Muscle of leg (tissue), 11 donors: ENCODE results near the gene CACNA2D4. TPM values are rescaled to one million over a fixed set of nuclear protein-coding genes. Genes with fewer than 3 reads are reported as not detected.

Source experiments
- DNase-seq: peaks from one replicate; pipeline ENCODE4 v3.0.0; 2013
- H3K27ac ChIP-seq: one replicate; pipeline ENCODE4 v1.5.1; 2013; ENCODE audit warnings: mild to moderate bottlenecking, low read length, control low read depth
- H3K27me3 ChIP-seq: one replicate; pipeline ENCODE4 v1.6.1; 2013; ENCODE audit warnings: low read length; ENCODE audit not compliant: control insufficient read depth, insufficient read depth
- H3K36me3 ChIP-seq: one replicate; pipeline ENCODE4 v1.6.1; 2013; ENCODE audit warnings: low read length; ENCODE audit not compliant: control insufficient read depth, insufficient read depth
- H3K4me1 ChIP-seq: one replicate; pipeline ENCODE4 v1.6.1; 2013; ENCODE audit warnings: low read length; ENCODE audit not compliant: control insufficient read depth, insufficient read depth
- H3K4me3 ChIP-seq: one replicate; pipeline ENCODE4 v1.5.1; 2013; ENCODE audit warnings: low read length, control low read depth
- H3K9me3 ChIP-seq: replicated peaks from 2 replicates; pipeline ENCODE4 v1.6.1; 2013; ENCODE audit warnings: low read depth, low read length; ENCODE audit not compliant: control insufficient read depth
- WGBS: methylation state at CpG from one replicate; pipeline ENCODE4 v1.1.5; 2013; ENCODE audit warnings: missing lambda C conversion rate; ENCODE audit not compliant: insufficient coverage; 5-methylcytosine and 5-hydroxymethylcytosine counted together
- polyA plus RNA-seq, 8 donors: library from polyadenylated mRNA; unstranded; fragments of 120-200 nt; gene quantifications; one replicate each; pipeline versions ENCODE4 v1.2.1 to v1.2.3, GENCODE V29; 2013; ENCODE audit warnings: inconsistent platforms in 1 of 8, low replicate concordance in 1 of 8; ENCODE audit not compliant: insufficient read length in 8 of 8, insufficient read depth in 1 of 8
- total RNA-seq: library from RNA; stranded (reverse); fragments of 120-200 nt; gene quantifications from one replicate; pipeline ENCODE4 v1.2.4, GENCODE V29; 2013

Gene CACNA2D4
- total and polyA plus RNA-seq, 9 donors, result 1.4 to 4.2 (median 2.6) TPM

DNA sequence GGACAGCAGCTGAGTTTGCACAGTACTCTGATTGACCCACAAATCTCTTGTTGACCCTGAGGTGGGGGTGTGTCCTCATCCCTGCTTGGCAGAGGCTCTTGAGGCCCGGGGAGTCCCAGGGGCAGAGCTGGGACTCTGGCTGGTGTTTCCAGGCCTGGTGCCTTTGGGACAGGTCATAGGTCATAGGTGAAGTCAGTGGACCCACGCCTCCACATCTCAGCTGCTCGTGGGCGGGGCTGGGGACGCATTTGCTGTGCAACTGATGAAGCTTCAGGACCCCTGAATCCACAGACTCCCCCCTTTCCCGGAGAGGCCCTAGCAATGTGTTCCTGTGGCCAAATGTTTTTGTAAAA, 408 bp upstream of the CACNA2D4 start:
- peaks cover 49% of the 10 kb centered on the region for H3K4me1 ChIP-seq
- WGBS, result 49% methylated on average over 3 of the region's 6 CpGs
- no peaks in the 10 kb centered on the region for H3K36me3 ChIP-seq
- no peak overlapping the region for H3K27ac ChIP-seq
- no peak for DNase-seq
- H3K9me3 ChIP-seq, result no peaks in the 10 kb centered on the region
- no peaks in the 10 kb centered on the region for H3K27me3 ChIP-seq
- H3K4me3 ChIP-seq, result no peak overlapping the region

DNA sequence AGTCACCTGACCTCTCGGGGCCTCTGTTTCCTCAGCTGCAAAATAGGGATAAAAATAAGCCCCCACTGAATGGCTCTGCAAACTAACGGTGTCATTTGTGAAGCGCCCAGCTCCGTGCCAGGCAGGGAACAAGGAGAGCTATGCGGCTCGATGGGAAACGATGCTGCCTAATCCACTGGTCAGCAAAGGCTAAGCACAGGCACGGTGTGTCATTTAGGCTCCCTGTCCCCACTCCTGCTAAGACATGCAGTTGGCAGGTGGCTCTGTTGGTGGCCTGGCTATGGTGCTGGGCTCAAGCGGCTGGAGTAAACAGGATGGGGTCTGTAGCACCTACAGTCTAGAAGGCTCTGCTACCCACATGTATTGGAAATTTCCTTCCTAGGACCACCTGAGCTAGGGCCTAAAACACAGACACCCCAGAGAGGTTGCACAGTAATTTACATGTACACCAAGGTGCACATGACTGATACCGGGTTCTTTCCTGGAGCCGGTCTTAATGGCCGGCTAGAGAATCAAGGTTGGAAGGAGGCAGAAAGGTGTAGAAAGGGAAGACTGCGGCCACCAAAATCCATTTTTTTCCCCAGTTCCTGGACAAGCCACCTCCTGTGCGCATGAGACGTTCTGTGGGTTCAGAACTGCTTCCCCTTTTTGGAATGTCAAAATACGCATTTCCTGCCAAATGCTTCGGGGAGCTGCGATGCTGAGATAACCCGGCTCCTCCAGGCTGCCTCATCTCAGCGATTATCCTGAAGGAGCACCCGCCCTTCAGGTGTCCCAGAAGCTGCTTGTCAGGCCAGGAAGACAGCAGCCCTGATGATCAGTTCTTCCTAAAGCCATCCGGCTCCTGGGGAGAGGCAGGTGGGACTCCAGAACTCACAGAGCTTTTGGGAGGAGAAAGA, 1.0 kb downstream of the CACNA2D4 start:
- 53% methylated on average over 16 of the region's 22 CpGs for WGBS
- H3K9me3 ChIP-seq, result no peaks in the 10 kb centered on the region
- peak overlapping the region; percentile 55 for H3K27ac ChIP-seq
- peak; percentile 52 for DNase-seq
- H3K36me3 ChIP-seq, result no peaks in the 10 kb centered on the region
- peaks cover 64% of the 10 kb centered on the region for H3K4me1 ChIP-seq
- H3K27me3 ChIP-seq, result no peaks in the 10 kb centered on the region
- H3K4me3 ChIP-seq, result no peak overlapping the region

DNA sequence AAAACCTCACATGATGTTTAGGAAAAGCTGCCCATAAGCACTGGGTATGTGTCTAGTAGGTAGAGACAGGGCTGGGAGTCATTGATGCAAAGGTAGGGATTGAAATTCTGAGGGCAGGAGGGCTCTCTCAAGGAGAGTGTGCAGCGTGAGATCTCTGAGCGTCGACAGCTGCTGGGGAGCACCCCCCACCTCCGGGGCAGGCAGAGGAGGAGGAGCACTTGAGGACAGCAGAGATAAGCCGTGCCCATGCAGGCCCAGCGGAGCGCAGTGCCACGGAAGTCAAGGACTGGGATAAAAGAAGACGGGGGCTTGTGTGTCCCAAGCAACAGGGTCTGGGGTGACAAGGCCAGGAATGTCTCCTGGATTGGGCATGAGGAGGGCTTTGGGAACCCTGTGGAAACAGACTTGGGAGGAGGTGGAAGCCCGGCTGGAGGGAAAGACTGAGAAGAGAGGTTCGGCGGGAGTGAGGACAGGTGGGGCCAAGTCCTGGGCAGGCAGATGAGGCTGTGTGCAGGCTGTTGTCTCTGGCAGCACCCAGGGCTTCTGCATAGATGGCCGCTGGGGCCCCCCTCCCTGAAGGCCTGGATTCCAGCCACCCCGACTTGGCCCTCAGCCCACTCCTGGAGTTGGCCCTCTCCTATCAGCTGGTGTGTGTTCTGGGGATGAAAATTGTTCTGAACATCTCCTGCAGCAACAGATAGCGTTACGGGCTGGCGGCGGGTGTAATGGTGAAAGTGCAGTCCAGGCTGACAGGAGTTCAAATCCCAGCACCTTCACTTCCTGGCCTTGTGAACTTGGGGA, 1.9 kb downstream of the CACNA2D4 start:
- 64% methylated on average over 17 of the region's 18 CpGs for WGBS
- peak overlapping the region; percentile 55 for H3K27ac ChIP-seq
- H3K4me1 ChIP-seq, result peaks cover 72% of the 10 kb centered on the region
- no peak overlapping the region for H3K4me3 ChIP-seq
- peak; percentile 65 for DNase-seq
- no peaks in the 10 kb centered on the region for H3K9me3 ChIP-seq
- H3K36me3 ChIP-seq, result no peaks in the 10 kb centered on the region
- no peaks in the 10 kb centered on the region for H3K27me3 ChIP-seq

DNA sequence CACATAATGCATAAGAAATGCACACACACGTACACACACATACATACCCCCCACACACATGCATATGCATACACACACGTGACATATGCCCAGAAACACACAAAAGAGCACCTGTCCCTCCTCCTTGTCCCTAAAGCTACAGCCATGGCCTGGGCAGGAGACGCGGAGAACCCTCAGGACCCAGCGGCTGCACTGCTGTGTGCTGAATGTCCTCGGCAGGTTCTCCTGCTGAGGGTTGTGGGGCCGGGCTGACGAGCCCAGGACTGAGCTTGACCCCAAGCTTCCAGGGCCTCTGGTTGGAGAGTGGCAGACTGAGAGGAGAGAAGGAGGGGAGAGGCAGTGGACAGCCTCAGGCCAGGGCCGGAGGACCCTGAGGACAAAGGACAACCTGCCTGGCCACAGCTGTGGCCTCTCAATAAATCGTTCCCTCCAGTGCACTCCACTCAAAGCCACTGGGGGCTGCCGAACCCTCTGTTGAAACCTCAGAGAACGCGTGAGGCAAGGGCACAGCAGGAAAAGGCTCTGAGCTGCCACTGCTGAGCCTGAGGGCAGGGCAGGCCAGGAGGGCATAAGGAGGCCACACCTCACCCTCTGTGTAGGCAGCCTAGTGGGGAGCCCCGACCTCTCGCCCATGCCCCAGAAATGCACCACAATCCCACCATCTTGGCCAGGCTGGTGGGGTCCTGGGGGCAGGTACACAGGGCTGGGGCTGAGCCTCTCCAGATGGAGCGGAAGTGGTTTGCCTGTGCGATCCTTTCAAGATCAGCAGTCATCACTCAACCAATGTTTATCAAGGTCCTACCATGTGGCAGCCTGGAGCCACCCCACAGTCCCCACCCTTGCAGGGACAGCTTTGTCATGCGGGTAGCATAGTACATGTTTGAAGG, 3.1 kb downstream of the CACNA2D4 start:
- 75% methylated on average over 15 of the region's 18 CpGs for WGBS
- Histone ChIP-seq H3K36me3 (no peaks in the 10 kb centered on the region), H3K27ac (no peak overlapping the region), H3K4me1 (peaks cover 77% of the 10 kb centered on the region), H3K9me3 (no peaks in the 10 kb centered on the region), H3K4me3 (no peak overlapping the region), H3K27me3 (no peaks in the 10 kb centered on the region)
- no peak for DNase-seq

DNA sequence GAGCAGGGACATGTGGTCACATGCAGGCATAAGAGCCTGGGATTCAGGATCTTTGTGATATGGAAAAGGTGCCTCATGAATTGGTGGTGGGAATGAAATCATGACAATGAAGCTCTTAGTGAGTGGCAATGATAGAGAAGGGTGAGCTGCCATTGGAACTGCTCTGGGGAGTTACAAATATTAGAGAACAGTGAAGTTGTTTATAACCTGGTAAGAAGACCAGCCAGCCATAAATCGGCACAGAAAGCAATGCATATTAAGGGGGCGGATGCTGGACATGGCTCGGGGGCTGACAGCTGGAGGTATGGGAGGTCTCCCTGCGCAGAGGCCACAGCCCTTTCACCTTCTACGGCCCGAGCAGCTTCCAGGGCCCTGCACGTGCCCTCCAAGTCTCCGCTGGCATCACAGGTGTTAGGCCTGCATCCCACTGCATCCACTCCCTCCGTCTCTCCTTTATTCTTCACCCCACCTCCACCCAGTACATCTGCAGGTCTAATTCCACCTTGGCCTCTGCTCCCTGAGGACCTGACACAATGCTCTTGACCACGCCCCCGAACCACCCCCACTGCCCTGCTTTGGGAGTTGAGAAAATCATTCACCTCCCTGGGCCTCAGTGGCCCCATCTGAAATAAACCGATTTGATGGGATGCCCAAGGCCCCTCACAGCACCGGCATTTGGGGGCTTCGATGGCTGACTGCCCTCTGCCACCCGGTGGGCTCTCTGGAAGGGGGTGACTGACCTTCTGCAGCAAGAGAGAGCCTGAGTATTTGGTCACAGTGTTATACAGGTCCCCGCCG, 4.1 kb downstream of the CACNA2D4 start:
- H3K27me3 ChIP-seq, result no peaks in the 10 kb centered on the region
- H3K9me3 ChIP-seq, result no peaks in the 10 kb centered on the region
- H3K36me3 ChIP-seq, result no peaks in the 10 kb centered on the region
- H3K4me1 ChIP-seq, result peaks cover 74% of the 10 kb centered on the region
- H3K4me3 ChIP-seq, result no peak overlapping the region
- 84% methylated on average over 16 of the region's 17 CpGs for WGBS
- DNase-seq, result no peak
- H3K27ac ChIP-seq, result no peak overlapping the region

DNA sequence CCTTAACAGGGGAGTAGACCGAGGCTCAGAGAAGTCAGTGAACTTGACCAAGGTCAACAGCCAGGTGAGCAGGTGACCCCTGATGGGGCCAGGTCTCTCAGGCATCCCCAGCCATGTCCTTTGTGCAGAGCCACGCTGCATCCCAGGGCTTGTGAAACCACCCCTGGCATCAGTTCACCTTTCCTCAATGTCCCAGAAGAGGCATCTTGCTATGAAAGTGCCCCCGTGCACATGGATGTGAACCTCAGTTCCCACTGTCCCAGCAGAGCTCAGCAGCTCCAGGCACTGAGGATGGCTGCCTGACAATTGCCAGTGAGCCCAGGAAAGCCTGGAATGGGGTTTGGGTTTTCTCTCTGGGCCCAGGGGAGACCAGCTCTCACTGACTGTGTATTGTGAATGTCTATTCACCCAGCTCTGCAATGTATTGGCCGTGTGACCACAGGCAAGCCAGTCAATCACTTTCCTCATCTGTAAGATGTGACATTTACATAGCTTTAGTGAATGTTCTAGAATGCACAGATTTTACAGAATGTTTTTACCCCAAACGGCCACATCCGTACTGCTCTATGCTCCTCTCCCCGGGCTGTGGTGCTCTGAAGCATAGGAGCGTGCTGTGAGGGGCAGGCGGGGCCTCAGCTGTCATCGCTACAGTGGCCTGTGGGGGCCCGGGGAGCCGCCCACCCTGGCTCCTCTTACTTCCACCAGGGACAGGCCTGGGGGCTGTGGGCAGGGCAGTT, 4.9 kb downstream of the CACNA2D4 start:
- no peaks in the 10 kb centered on the region for H3K9me3 ChIP-seq
- peak; percentile 30 for DNase-seq
- H3K4me3 ChIP-seq, result no peak overlapping the region
- H3K27me3 ChIP-seq, result no peaks in the 10 kb centered on the region
- WGBS, result 62% methylated on average over 5 of the region's 12 CpGs
- H3K4me1 ChIP-seq, result peaks cover 67% of the 10 kb centered on the region
- no peaks in the 10 kb centered on the region for H3K36me3 ChIP-seq
- H3K27ac ChIP-seq, result no peak overlapping the region

DNA sequence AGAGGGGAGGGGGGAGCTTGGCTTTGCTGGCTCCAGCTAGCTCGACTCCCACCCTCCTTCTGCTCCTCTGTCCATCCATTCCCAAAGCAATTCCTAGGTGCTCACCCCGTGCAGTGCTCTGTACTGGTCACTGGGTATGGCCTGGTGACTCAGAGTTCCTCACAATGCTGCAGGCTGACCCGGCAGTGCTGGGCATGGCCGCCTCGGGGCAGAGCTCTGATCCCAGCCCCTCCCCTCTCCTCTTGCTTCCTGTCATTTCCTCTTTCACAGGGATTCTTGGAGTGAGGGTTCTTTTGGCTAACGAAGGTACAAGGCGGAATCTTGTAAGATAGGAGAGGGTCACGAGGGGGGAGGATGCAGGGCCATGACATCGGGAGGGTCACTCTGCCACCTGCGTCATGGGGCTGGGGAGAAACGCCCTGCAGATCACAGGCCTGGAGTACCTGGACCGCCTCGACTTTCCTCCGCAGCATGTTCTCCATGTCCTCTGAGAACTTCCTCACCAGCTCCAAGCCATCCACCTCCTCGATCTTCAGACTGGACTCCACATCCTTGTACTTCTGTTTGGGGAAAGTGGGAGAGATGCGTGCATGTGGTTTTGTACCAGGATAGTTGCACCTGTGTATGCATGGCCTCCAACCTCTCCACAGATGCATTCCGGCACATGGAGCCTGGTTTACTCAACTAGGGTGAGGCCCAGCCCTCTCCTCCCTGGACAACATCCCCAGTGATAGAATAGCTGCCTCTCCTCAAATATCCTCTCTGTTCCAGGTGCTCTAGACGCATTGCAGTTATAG, 5.7 kb downstream of the CACNA2D4 start:
- 63% methylated on average over 10 of the region's 18 CpGs for WGBS
- no peak overlapping the region for H3K4me3 ChIP-seq
- H3K9me3 ChIP-seq, result no peaks in the 10 kb centered on the region
- H3K4me1 ChIP-seq, result peaks cover 59% of the 10 kb centered on the region
- no peaks in the 10 kb centered on the region for H3K36me3 ChIP-seq
- H3K27ac ChIP-seq, result no peak overlapping the region
- DNase-seq, result no peak
- H3K27me3 ChIP-seq, result peaks cover 6% of the 10 kb centered on the region

DNA sequence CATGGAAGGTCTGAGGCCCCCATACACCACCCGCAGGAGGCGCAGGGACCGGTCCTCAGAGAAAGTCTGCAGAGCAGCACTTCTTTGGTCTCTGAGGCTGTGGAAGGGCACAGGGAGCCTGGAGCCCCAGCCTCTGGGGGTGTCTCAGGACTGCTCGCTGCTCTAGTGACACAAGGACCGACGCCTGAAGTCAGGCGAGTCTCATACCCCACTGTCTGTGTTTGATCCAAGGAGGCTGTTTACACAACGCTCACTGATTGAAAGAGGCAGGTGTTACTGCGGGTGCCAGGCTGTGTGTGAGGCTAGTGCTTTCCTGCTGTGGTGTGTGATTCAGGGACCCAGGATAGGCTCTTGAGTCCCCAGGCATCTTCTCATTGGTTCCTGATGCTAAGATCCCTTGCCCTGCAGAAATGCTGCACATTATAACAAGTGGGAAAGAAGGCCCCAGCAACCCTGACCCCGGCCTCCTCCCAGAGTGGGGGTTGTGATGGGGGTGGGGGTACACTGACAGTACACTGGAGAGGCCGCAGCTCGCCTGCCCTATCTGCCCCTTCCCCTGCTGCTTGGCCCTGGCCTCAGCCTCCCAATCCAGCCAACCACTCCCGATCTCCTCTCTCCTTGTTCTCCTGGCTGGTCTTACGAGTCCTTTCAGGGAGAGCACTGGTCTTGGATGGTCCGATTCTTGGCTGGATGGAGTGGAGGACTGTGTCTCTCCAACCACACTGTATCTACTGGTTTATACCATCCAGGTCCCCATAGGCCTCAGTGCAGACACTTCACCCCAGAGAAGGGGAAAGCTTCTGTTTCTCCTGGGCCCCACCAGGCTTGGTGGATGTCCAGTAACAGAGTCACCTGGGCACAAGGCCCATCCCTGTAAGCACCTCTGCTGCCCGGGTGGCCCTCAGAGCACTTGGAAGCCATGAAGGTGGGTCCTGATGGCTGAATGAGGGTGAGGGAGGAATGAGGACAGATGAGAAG, 6.6 kb downstream of the CACNA2D4 start:
- 62% methylated on average over 9 of the region's 16 CpGs for WGBS
- no peak overlapping the region for H3K4me3 ChIP-seq
- peak; percentile 89 for DNase-seq

More for the DNA sequence above, 6.6 kb downstream of the CACNA2D4 start:
- Histone ChIP-seq H3K27me3 (peaks cover 10% of the 10 kb centered on the region), H3K9me3 (no peaks in the 10 kb centered on the region), H3K36me3 (no peaks in the 10 kb centered on the region), H3K4me1 (peaks cover 50% of the 10 kb centered on the region), H3K27ac (peak overlapping the region; percentile 72)
